Breast epithelium (tissue), 4 donors: Measurements from ENCODE around the gene HOXA6. TPM values are rescaled to one million over a fixed set of nuclear protein-coding genes. Genes with fewer than 3 reads are reported as not detected.

Experiments
- DNase-seq, 2 donors: peaks; one replicate each; pipeline ENCODE4 v3.0.0-alpha.2; 2019; ENCODE audit warnings: low spot score in 2 of 2
- H3K27ac ChIP-seq, 2 donors: fragments of 200-600 bp; sonication (generic) in 1 of 2; one replicate each; pipeline ENCODE4 v1.5.1; 2016 to 2019; ENCODE audit warnings: mild to moderate bottlenecking in 1 of 2
- H3K27me3 ChIP-seq, 2 donors: fragments of 200-600 bp; sonication (generic) in 1 of 2; one replicate each; pipeline versions ENCODE4 v1.5.1 to v1.6.0; 2017 to 2019; ENCODE audit warnings: control low read depth in 1 of 2, mild to moderate bottlenecking in 1 of 2
- H3K36me3 ChIP-seq: fragments of 200-600 bp; one replicate; pipeline ENCODE4 v1.5.1; 2019
- H3K4me1 ChIP-seq, 2 donors: fragments of 200-600 bp; sonication (generic); one replicate each; pipeline ENCODE4 v1.5.1; 2016 to 2019; ENCODE audit warnings: control low read depth in 1 of 2
- H3K4me3 ChIP-seq, 3 donors: fragments of 200-600 bp; sonication (generic); 1 replicate in 2 of 3; 2 replicates in 1 of 3; pipeline ENCODE4 v1.5.1; 2016 to 2019; ENCODE audit warnings: mild to moderate bottlenecking in 3 of 3, moderate library complexity in 2 of 3
- H3K9me3 ChIP-seq, 2 donors: fragments of 200-600 bp; sonication (generic) in 1 of 2; one replicate each; pipeline ENCODE4 v1.5.1; 2016 to 2019; ENCODE audit warnings: control low read depth in 1 of 2
- CTCF ChIP-seq, 3 donors: fragments of 450-650 bp; IDR thresholded peaks; one replicate each; pipeline ENCODE4 v1.5.1; 2016 to 2017; ENCODE audit warnings: antibody characterized with exemption in 3 of 3, mild to moderate bottlenecking in 3 of 3, moderate library complexity in 3 of 3
- POLR2A ChIP-seq: fragments of 450-650 bp; IDR thresholded peaks from one replicate; pipeline ENCODE4 v1.6.1; 2016; ENCODE audit warnings: antibody characterized with exemption, mild to moderate bottlenecking, moderate library complexity
- POLR2AphosphoS5 ChIP-seq, 3 donors: sonication (generic); formaldehyde crosslinking; IDR thresholded peaks; one replicate each; pipeline ENCODE4 v1.6.1; 2017; ENCODE audit warnings: antibody characterized with exemption in 3 of 3
- intact Hi-C: fragments of 100-400 bp; cut with DNase I; formaldehyde crosslinking; loops from one replicate; pipeline ENCODE4 v1.15.1; 2023; ENCODE audit warnings: low total_unique reads
- total RNA-seq, 3 donors: library from RNA; depleted of rRNA; stranded (reverse); fragments of >200 nt; gene quantifications; one replicate each; pipeline ENCODE4 v1.1.0, GENCODE V29; 2016

HOXA6 gene
- total RNA-seq, 3 donors from 2014 or later = 7.9 to 16.0 (median 9.0) TPM

GRCh38 chr7:27160546-27161213, 13.1 kb upstream of the HOXA6 start:
- Histone ChIP-seq H3K36me3 (no peaks in the 10 kb centered on the region), H3K27ac (peak overlapping the region; percentile 91 to 96), H3K4me1 (no peaks in the 10 kb centered on the region), H3K4me3 (peak overlapping the region; percentile 57 to 85 (median 65)), H3K27me3 (peaks cover 6 to 32% of the 10 kb centered on the region in 2 donors), H3K9me3 (no peaks in the 10 kb centered on the region)
- peak; percentile 87 to 91 for DNase-seq
- intact Hi-C loops = loop anchor here (5.0 kb wide), 1 partner anchor 793 kb away; no protein-coding TSS in a partner anchor
- TF ChIP-seq CTCF (IDR thresholded peaks at IDR 0.05) (peak; percentile 99), POLR2A (no peak), POLR2AphosphoS5 (IDR thresholded peaks at IDR 0.05) (peak in 2 of 3 donors; percentile 53 to 57)

DNA sequence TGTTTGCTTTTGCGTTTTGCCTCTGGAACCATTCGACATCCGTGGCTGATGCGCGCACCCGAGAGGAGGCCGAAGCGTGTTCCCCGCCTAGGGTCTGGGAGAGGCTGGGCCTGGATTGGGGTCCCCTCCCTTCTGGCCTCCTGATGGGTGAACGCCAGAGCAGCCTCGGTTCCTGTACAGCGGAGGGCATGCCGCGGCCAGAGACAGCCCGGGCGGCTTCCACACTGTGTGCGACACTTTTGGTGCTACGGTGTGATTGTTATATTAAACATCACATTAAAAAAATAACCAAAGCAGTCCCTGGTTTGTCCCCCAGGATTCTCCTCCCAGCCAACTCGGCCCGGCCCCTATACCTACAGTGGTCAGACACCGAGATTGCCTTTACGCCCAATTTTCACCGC, 12.6 kb upstream of the HOXA6 start:
- intact Hi-C loops = loop anchor here (5.0 kb wide), 1 partner anchor 793 kb away; no protein-coding TSS in a partner anchor
- no peaks in the 10 kb centered on the region for H3K9me3 ChIP-seq
- H3K4me3 ChIP-seq = peak overlapping the region; percentile 57 to 85 (median 65)
- no peaks in the 10 kb centered on the region for H3K36me3 ChIP-seq
- peaks cover 6 to 29% of the 10 kb centered on the region in 2 donors for H3K27me3 ChIP-seq
- DNase-seq = peak in 1 of 2 donors; percentile 50
- peaks cover 0 to 4% of the 10 kb centered on the region in 2 donors for H3K4me1 ChIP-seq
- H3K27ac ChIP-seq = peak overlapping the region; percentile 91 to 96
- TF ChIP-seq POLR2A = no peak
- no peak for TF ChIP-seq CTCF (IDR thresholded peaks at IDR 0.05)
- no peak for TF ChIP-seq POLR2AphosphoS5 (IDR thresholded peaks at IDR 0.05)

DNA sequence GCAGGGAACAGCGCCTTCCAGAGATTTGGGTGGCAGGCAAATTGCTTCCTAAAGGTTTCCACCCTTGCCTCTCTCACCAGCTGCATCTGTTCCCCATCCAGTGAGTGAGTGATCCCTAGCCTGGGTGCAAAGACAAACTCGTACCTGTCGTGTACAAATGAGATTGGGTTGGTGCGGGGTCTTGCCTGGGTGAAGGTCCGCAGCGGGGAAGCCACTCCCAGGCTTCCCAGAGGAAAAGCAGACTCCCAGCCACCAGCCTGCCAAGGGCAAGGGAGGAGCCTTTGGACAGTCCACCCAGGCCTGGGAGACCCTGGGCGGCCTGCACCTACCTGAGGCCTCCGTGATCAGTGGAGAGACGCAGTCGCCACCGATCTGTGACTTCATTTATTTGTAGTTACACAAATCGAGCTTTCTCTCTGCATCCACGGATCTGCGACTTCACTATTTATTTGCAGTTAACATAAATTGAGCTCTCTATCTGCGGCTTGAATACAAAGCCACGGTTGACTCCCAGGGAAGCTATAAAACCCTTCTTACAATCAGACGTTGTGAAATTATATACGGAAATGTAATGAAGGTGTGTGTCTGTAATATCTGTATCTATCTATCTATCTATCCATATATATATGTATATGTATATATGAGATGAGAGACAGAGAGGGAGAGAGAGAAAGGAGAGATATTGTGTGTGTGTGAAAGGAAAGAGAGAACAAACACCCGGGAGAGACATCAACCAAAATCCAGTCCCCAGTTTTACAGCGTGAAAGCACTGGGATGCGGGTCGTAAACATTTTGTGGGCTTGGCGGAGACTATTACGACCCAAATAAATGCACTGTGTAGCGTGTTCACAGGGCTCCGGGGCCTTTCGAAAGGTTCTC, 11.9 kb upstream of the HOXA6 start:
- intact Hi-C loops = loop anchor here (5.0 to 10.0 kb wide), 2 partner anchors 792 to 955 kb away; partner anchors contain the start of genes CBX3 and HNRNPA2B1
- Histone ChIP-seq H3K4me3 (peak overlapping the region in 2 of 3 donors; percentile 65 to 85), H3K4me1 (peaks cover 3 to 5% of the 10 kb centered on the region in 2 donors), H3K36me3 (no peaks in the 10 kb centered on the region), H3K9me3 (no peaks in the 10 kb centered on the region), H3K27ac (peak overlapping the region; percentile 91 to 96), H3K27me3 (peaks cover 3 to 26% of the 10 kb centered on the region in 2 donors)
- DNase-seq = peak in 1 of 2 donors; percentile 45
- TF ChIP-seq POLR2A (no peak), POLR2AphosphoS5 (IDR thresholded peaks at IDR 0.05) (no peak), CTCF (IDR thresholded peaks at IDR 0.05) (no peak)

GRCh38 chr7:27158436-27159265, 11.1 kb upstream of the HOXA6 start:
- Histone ChIP-seq H3K4me1 (peaks cover 3 to 5% of the 10 kb centered on the region in 2 donors), H3K4me3 (peak overlapping the region in 2 of 3 donors; percentile 65 to 93), H3K27me3 (peaks cover 3 to 29% of the 10 kb centered on the region in 2 donors), H3K27ac (peak overlapping the region; percentile 91 to 96), H3K9me3 (no peaks in the 10 kb centered on the region), H3K36me3 (no peaks in the 10 kb centered on the region)
- no peak for TF ChIP-seq POLR2A
- no peak for TF ChIP-seq CTCF (IDR thresholded peaks at IDR 0.05)
- TF ChIP-seq POLR2AphosphoS5 (IDR thresholded peaks at IDR 0.05) = no peak
- peak in 1 of 2 donors; percentile 52 for DNase-seq
- intact Hi-C loops = loop anchor here (10.0 kb wide), 1 partner anchor 954 kb away; the partner anchor contains the start of genes CBX3 and HNRNPA2B1
